SK-N-SH (cell line): ENCODE measurements around the gene GATAD2A. TPM values are rescaled to one million over a fixed set of nuclear protein-coding genes. Genes with fewer than 3 reads are reported as not detected.
A peak's percentile ranks its signal among the peaks of the same experiment; 100 is the strongest.

ENCODE experiments used
- CTCF ChIA-PET: fragments of 300-600, 350-600 bp; formaldehyde crosslinking; extraction: SDS; loops from one replicate; lab custom pipeline; 2021; lab: Yijun Ruan, JAX
- POLR2A ChIA-PET: fragments of 350-600 bp; sonication (Branson Sonifier 250); formaldehyde crosslinking; extraction: SDS; loops from one replicate; lab custom pipeline; 2020; ENCODE audit warnings: antibody characterized with exemption, inconsistent platforms; lab: Yijun Ruan, JAX
- DNase-seq: peaks from one replicate; pipeline ENCODE4 v3.0.0; 2012
- H2AFZ ChIP-seq: fragments of 200-600 bp; sonication (generic); 2 replicates; pipeline ENCODE4 v1.8.1; 2016; ENCODE audit warnings: antibody characterized with exemption, mild to moderate bottlenecking, low read depth
- H3F3A ChIP-seq: fragments of 200-600 bp; sonication (generic); replicated peaks from 2 replicates; pipeline ENCODE3; 2016; ENCODE audit warnings: antibody characterized with exemption, mild to moderate bottlenecking; ENCODE audit not compliant: insufficient read depth
- H3K27ac ChIP-seq, 2 experiments: fragments of 200-500 bp in 1 of 2; fragments of 200-600 bp in 1 of 2; sonication (Bioruptor generic) in 1 of 2; sonication (generic), shearing (Covaris generic) in 1 of 2; 2 replicates each; pipeline versions ENCODE4 v1.5.1 to v1.6.1; 2014 to 2016; ENCODE audit warnings: low read depth in 2 of 2, inconsistent platforms in 1 of 2, low read length in 1 of 2, mild to moderate bottlenecking in 1 of 2, mixed read lengths in 1 of 2
- H3K27me3 ChIP-seq: fragments of 200-600 bp; sonication (generic), shearing (Covaris generic); 2 replicates; pipeline ENCODE4 v1.6.1; 2016; ENCODE audit warnings: mixed run types; ENCODE audit not compliant: insufficient read depth
- H3K36me3 ChIP-seq, 2 experiments: fragments of 200-500 bp in 1 of 2; fragments of 200-600 bp in 1 of 2; sonication (Bioruptor generic) in 1 of 2; sonication (generic) in 1 of 2; replicated peaks in 1 of 2; 2 replicates each; pipeline versions ENCODE3 to v1.5.1; 2014 to 2016; ENCODE audit warnings: low read length in 1 of 2, mild to moderate bottlenecking in 1 of 2; ENCODE audit not compliant: insufficient read depth in 2 of 2, control insufficient read depth in 1 of 2
- H3K4me1 ChIP-seq, 2 experiments: fragments of 200-500 bp in 1 of 2; fragments of 200-600 bp in 1 of 2; sonication (Bioruptor generic) in 1 of 2; sonication (generic), shearing (Covaris generic) in 1 of 2; 2 replicates each; pipeline versions ENCODE4 v1.5.1 to v1.6.1; 2014 to 2016; ENCODE audit warnings: low read depth in 1 of 2, low read length in 1 of 2, mixed run types in 1 of 2; ENCODE audit not compliant: insufficient read depth in 2 of 2, control insufficient read depth in 1 of 2
- H3K4me2 ChIP-seq: fragments of 200-600 bp; sonication (generic), shearing (Covaris generic); 2 replicates; pipeline ENCODE4 v1.6.1; 2017; ENCODE audit warnings: mixed run types
- H3K4me3 ChIP-seq, 2 experiments: fragments of 200-500 bp in 1 of 2; fragments of 200-600 bp in 1 of 2; sonication (Bioruptor generic) in 1 of 2; sonication (generic), shearing (Covaris generic) in 1 of 2; 2 replicates each; pipeline versions ENCODE4 v1.5.1 to v1.8.1; 2014 to 2016; ENCODE audit warnings: low read depth in 2 of 2, inconsistent platforms in 1 of 2, low read length in 1 of 2, mild to moderate bottlenecking in 1 of 2, mixed read lengths in 1 of 2, moderate library complexity in 1 of 2
- H3K79me2 ChIP-seq: fragments of 200-600 bp; sonication (generic); 2 replicates; pipeline ENCODE4 v1.8.1; 2017; ENCODE audit warnings: mild to moderate bottlenecking; ENCODE audit not compliant: insufficient read depth
- H3K9ac ChIP-seq: fragments of 200-600 bp; sonication (generic); 2 replicates; pipeline ENCODE4 v1.6.1; 2017; ENCODE audit warnings: mixed run types
- H3K9me2 ChIP-seq: fragments of 200-600 bp; sonication (generic); 2 replicates; pipeline ENCODE4 v1.6.1; 2017; ENCODE audit warnings: mixed run types
- H3K9me3 ChIP-seq: fragments of 200-600 bp; sonication (generic); 2 replicates; pipeline ENCODE4 v1.6.1; 2017; ENCODE audit warnings: mixed run types, mild to moderate bottlenecking, moderate library complexity
- H4K20me1 ChIP-seq: fragments of 200-600 bp; sonication (generic); 2 replicates; pipeline ENCODE4 v1.6.1; 2017; ENCODE audit warnings: mild to moderate bottlenecking, mixed run types; ENCODE audit not compliant: insufficient read depth
- GABPA ChIP-seq: IDR thresholded peaks from 2 replicates; pipeline ENCODE4 v1.4.0; 2012; ENCODE audit warnings: low read depth, mild to moderate bottlenecking
- RCOR1 ChIP-seq: fragments of 150-350 bp; IDR thresholded peaks from 2 replicates; pipeline ENCODE4 v1.6.1; 2017; ENCODE audit warnings: antibody characterized with exemption, low read length
- RFX5 ChIP-seq: IDR thresholded peaks from 2 replicates; pipeline ENCODE4 v1.6.1; 2012; ENCODE audit warnings: mild to moderate bottlenecking, improper control_type of control experiment, low read length
- TAF1 ChIP-seq: IDR thresholded peaks from 2 replicates; pipeline ENCODE4 v1.6.1; 2012; ENCODE audit warnings: low read depth, mild to moderate bottlenecking, low read length, moderate library complexity, borderline replicate concordance
- TCF12 ChIP-seq: IDR thresholded peaks from 2 replicates; pipeline ENCODE4 v1.4.0; 2012
- YY1 ChIP-seq: IDR thresholded peaks from 2 replicates; pipeline ENCODE4 v1.4.0; 2012; ENCODE audit warnings: low read depth, mild to moderate bottlenecking
- WGBS: methylation state at CpG from one replicate; pipeline ENCODE4 v1.1.6; 2017; ENCODE audit warnings: low lambda C conversion rate; 5-methylcytosine and 5-hydroxymethylcytosine counted together
- polyA plus RNA-seq, 3 experiments: library from polyadenylated mRNA; depleted of rRNA; stranded (reverse); fragments of >200 nt; gene quantifications; 2 replicates each; pipeline ENCODE4 v1.2.3, GENCODE V29; 2012

Gene GATAD2A
- polyA plus RNA-seq, 1 of the 3 experiments (the other 2 are of a cell fraction): 36.6 TPM

- TF ChIP-seq RFX5: no peak
These were observed 77.5 kb downstream of the GATAD2A start (continued) for GRCh38 chr19:19482809-19483596.

- H3K4me3 ChIP-seq: no peak overlapping the region
- H3K36me3 ChIP-seq: no peaks in the 10 kb centered on the region
- peak overlapping the region; percentile 53 for H3K4me2 ChIP-seq
- peaks cover 26% of the 10 kb centered on the region for H3F3A ChIP-seq
- ChIA-PET CTCF (interaction anchor here (0.8 to 9.7 kb wide), 3 partner anchors 31 to 339 kb away, joined by 3 to 172 read pairs (median 5); partner anchors contain the start of gene NDUFA13), POLR2A (interaction anchor here (0.9 kb wide), 1 partner anchor 80 kb away, joined by 4 read pairs; the partner anchor contains the start of gene GATAD2A)
- no peak for DNase-seq
- no peaks in the 10 kb centered on the region for H4K20me1 ChIP-seq
- H3K79me2 ChIP-seq: peaks cover 56% of the 10 kb centered on the region
- 81% methylated on average over 10 of the region's 15 CpGs for WGBS
- H3K9me2 ChIP-seq: no peaks in the 10 kb centered on the region
- no peaks in the 10 kb centered on the region for H3K9me3 ChIP-seq
- TF ChIP-seq GABPA (no peak), YY1 (no peak), TCF12 (no peak), RCOR1 (no peak)
- peaks cover 32 to 50% of the 10 kb centered on the region in 2 experiments for H3K4me1 ChIP-seq
- H3K27ac ChIP-seq: peak overlapping the region in 1 of 2 experiments; percentile 21; a peak in 3 of 4 replicates
- no peaks in the 10 kb centered on the region for H3K27me3 ChIP-seq
- no peak overlapping the region for H2AFZ ChIP-seq
- no peak overlapping the region for H3K9ac ChIP-seq
These were observed 79.9 kb downstream of the GATAD2A start for GRCh38 chr19:19485161-19485997.

- Histone ChIP-seq H3F3A (peaks cover 26% of the 10 kb centered on the region), H2AFZ (no peak overlapping the region), H3K27me3 (no peaks in the 10 kb centered on the region), H3K9me2 (no peaks in the 10 kb centered on the region), H4K20me1 (no peaks in the 10 kb centered on the region), H3K4me3 (no peak overlapping the region), H3K79me2 (peaks cover 56% of the 10 kb centered on the region), H3K4me1 (peaks cover 32 to 50% of the 10 kb centered on the region in 2 experiments), H3K9ac (no peak overlapping the region), H3K9me3 (no peaks in the 10 kb centered on the region), H3K36me3 (no peaks in the 10 kb centered on the region), H3K27ac (peak overlapping the region; percentile 13 to 21; a peak in 2 of 4 replicates), H3K4me2 (no peak overlapping the region; the same call in 1 of the 2 replicates)
- 94% methylated on average over 5 of the region's 5 CpGs for WGBS
- no peak for TF ChIP-seq TCF12
- TF ChIP-seq TAF1: no peak
- CTCF ChIA-PET: interaction anchor here (0.7 to 9.7 kb wide), 4 partner anchors 47 to 340 kb away, joined by 3 to 172 read pairs (median 7); no protein-coding TSS in a partner anchor
- DNase-seq: no peak
- POLR2A ChIA-PET: no interaction called here
These were observed 80.5 kb downstream of the GATAD2A start for GRCh38 chr19:19485998-19486290.
